Astrocyte (in vitro differentiated cells and primary cell): ENCODE measurements around the gene TRAPPC12. TPM values are rescaled to one million over a fixed set of nuclear protein-coding genes. Genes with fewer than 3 reads are reported as not detected.
"Not testable (repeated sequence)": the region's sequence is repeated elsewhere in the genome, so short reads cannot be mapped to it uniquely, and the experiment has no call there.

Experiments used
- DNase-seq: peaks from one replicate; pipeline ENCODE4 v3.0.0-alpha.2; 2010; ENCODE audit warnings: low read depth
- FAIRE-seq: peaks from 2 replicates; lab custom pipeline; 2011; peaks lifted over from hg19 to GRCh38; lab: Jason Lieb, UNC
- H2AFZ ChIP-seq: 2 replicates; pipeline ENCODE4 v1.6.0; 2012; ENCODE audit warnings: low read depth, low read length, inconsistent platforms
- H3K27ac ChIP-seq: 2 replicates; pipeline ENCODE4 v1.5.1; 2011; ENCODE audit warnings: low read depth, low read length, inconsistent platforms
- H3K27me3 ChIP-seq: 2 replicates; pipeline ENCODE4 v1.6.0; 2011; ENCODE audit warnings: low read length, inconsistent platforms; ENCODE audit not compliant: insufficient read depth
- H3K36me3 ChIP-seq: 2 replicates; pipeline ENCODE4 v1.5.1; 2011; ENCODE audit warnings: low read length, inconsistent platforms; ENCODE audit not compliant: insufficient read depth
- H3K4me1 ChIP-seq: 2 replicates; pipeline ENCODE4 v1.5.1; 2011; ENCODE audit warnings: low read length, inconsistent platforms; ENCODE audit not compliant: insufficient read depth
- H3K4me2 ChIP-seq: 2 replicates; pipeline ENCODE4 v1.6.0; 2012; ENCODE audit warnings: low read length, inconsistent platforms
- H3K4me3 ChIP-seq: 2 replicates; pipeline ENCODE4 v1.5.1; 2011; ENCODE audit warnings: low read depth, mild to moderate bottlenecking, low read length, inconsistent platforms; ENCODE audit not compliant: insufficient read depth
- H3K79me2 ChIP-seq: 2 replicates; pipeline ENCODE4 v1.6.0; 2012; ENCODE audit warnings: mild to moderate bottlenecking, low read length, inconsistent platforms; ENCODE audit not compliant: insufficient read depth
- H3K9ac ChIP-seq: 2 replicates; pipeline ENCODE4 v1.6.0; 2012; ENCODE audit warnings: mild to moderate bottlenecking, low read length, inconsistent platforms
- H3K9me3 ChIP-seq: 2 replicates; pipeline ENCODE4 v1.5.1; 2012; ENCODE audit warnings: low read depth, mild to moderate bottlenecking, low read length, inconsistent platforms; ENCODE audit not compliant: insufficient read depth
- H4K20me1 ChIP-seq: 2 replicates; pipeline ENCODE4 v1.6.0; 2012; ENCODE audit warnings: low read length, inconsistent platforms; ENCODE audit not compliant: insufficient read depth
- H3K27ac Mint-ChIP-seq: one replicate; pipeline ENCODE4 v1.8.0; 2021; ENCODE audit warnings: mild to moderate bottlenecking, mixed read lengths; ENCODE audit not compliant: unreplicated experiment
- H3K27me3 Mint-ChIP-seq: one replicate; pipeline ENCODE4 v1.8.0; 2021; ENCODE audit warnings: low read depth, mixed read lengths; ENCODE audit not compliant: unreplicated experiment
- H3K36me3 Mint-ChIP-seq: one replicate; pipeline ENCODE4 v1.8.0; 2021; ENCODE audit warnings: low read depth, mixed read lengths; ENCODE audit not compliant: unreplicated experiment
- H3K4me1 Mint-ChIP-seq: one replicate; pipeline ENCODE4 v1.8.0; 2021; ENCODE audit warnings: low read depth, mixed read lengths; ENCODE audit not compliant: unreplicated experiment
- H3K4me3 Mint-ChIP-seq: one replicate; pipeline ENCODE4 v1.8.0; 2021; ENCODE audit warnings: mild to moderate bottlenecking, moderate library complexity, mixed read lengths; ENCODE audit not compliant: unreplicated experiment
- H3K9me3 Mint-ChIP-seq: one replicate; pipeline ENCODE4 v1.8.0; 2021; ENCODE audit warnings: mild to moderate bottlenecking, mixed read lengths; ENCODE audit not compliant: unreplicated experiment
- CTCF ChIP-seq: IDR thresholded peaks from 2 replicates; pipeline ENCODE4 v1.5.1; 2011; ENCODE audit warnings: low read depth, mild to moderate bottlenecking, inconsistent platforms, low read length, moderate library complexity; ENCODE audit not compliant: insufficient read depth
- EZH2 ChIP-seq: IDR thresholded peaks from 2 replicates; pipeline ENCODE4 v1.6.1; 2012; ENCODE audit warnings: mild to moderate bottlenecking, low read length, inconsistent platforms; ENCODE audit not compliant: insufficient read depth
- total RNA-seq: library from RNA; stranded (reverse); gene quantifications from 2 replicates; pipeline ENCODE4 v1.2.1, GENCODE V29; 2021

The TRAPPC12 gene
- total RNA-seq, 1 donor from 2014 or later, result 62.1 TPM

GRCh38 chr2:3512086-3512485, 132.6 kb downstream of the TRAPPC12 start:
- H3K79me2 ChIP-seq, result peaks cover 10% of the 10 kb centered on the region
- peak; percentile 57 for DNase-seq
- H3K4me1 Mint-ChIP-seq, result no peaks in the 10 kb centered on the region
- H3K27me3 Mint-ChIP-seq, result no peaks in the 10 kb centered on the region
- H3K4me1 ChIP-seq, result no peaks in the 10 kb centered on the region
- peaks cover 32% of the 10 kb centered on the region for H3K36me3 Mint-ChIP-seq
- H3K36me3 ChIP-seq, result peaks cover 18% of the 10 kb centered on the region
- no peak overlapping the region for H3K4me2 ChIP-seq
- no peaks in the 10 kb centered on the region for H3K9me3 ChIP-seq
- no peaks in the 10 kb centered on the region for H4K20me1 ChIP-seq
- H3K4me3 ChIP-seq, result no peak overlapping the region
- no peak overlapping the region for H3K4me3 Mint-ChIP-seq
- no peak overlapping the region for H3K9ac ChIP-seq
- peaks cover 11% of the 10 kb centered on the region for H3K9me3 Mint-ChIP-seq
- H3K27ac Mint-ChIP-seq, result no peak overlapping the region
- H3K27ac ChIP-seq, result no peak overlapping the region
- H2AFZ ChIP-seq, result no peak overlapping the region
- no peak for FAIRE-seq
- TF ChIP-seq EZH2 (no peak), CTCF (no peak)
- H3K27me3 ChIP-seq, result no peaks in the 10 kb centered on the region

GRCh38 chr2:3513026-3513810, 133.7 kb downstream of the TRAPPC12 start:
- H3K4me2 ChIP-seq, result no peak overlapping the region
- no peaks in the 10 kb centered on the region for H3K4me1 ChIP-seq
- Mint-ChIP-seq H3K4me3 (no peak overlapping the region), H3K27me3 (no peaks in the 10 kb centered on the region), H3K36me3 (peaks cover 25% of the 10 kb centered on the region), H3K4me1 (peaks cover 3% of the 10 kb centered on the region), H3K9me3 (peaks cover 9% of the 10 kb centered on the region), H3K27ac (no peak overlapping the region)
- H3K27me3 ChIP-seq, result no peaks in the 10 kb centered on the region
- no peaks in the 10 kb centered on the region for H3K9me3 ChIP-seq
- no peaks in the 10 kb centered on the region for H4K20me1 ChIP-seq
- H3K79me2 ChIP-seq, result peaks cover 21% of the 10 kb centered on the region
- FAIRE-seq (no peak), DNase-seq (no peak)
- H3K36me3 ChIP-seq, result peaks cover 18% of the 10 kb centered on the region
- H3K4me3 ChIP-seq, result no peak overlapping the region
- no peak overlapping the region for H3K9ac ChIP-seq
- no peak overlapping the region for H2AFZ ChIP-seq
- H3K27ac ChIP-seq, result no peak overlapping the region
- TF ChIP-seq EZH2, result no peak
- TF ChIP-seq CTCF, result no peak

GRCh38 chr2:3515438-3515837, 135.9 kb downstream of the TRAPPC12 start:
- not testable (repeated sequence) for H3K4me3 Mint-ChIP-seq, H3K27me3 Mint-ChIP-seq

More at GRCh38 chr2:3515438-3515837, 135.9 kb downstream of the TRAPPC12 start:
- H3K4me1 ChIP-seq, H3K27me3 ChIP-seq, H3K4me1 Mint-ChIP-seq, FAIRE-seq, H3K4me3 ChIP-seq, H3K27ac Mint-ChIP-seq, H3K9me3 ChIP-seq, H3K4me2 ChIP-seq, H3K27ac ChIP-seq, DNase-seq, H3K9me3 Mint-ChIP-seq, H4K20me1 ChIP-seq, H3K9ac ChIP-seq, H2AFZ ChIP-seq: not testable (repeated sequence)
- Histone ChIP-seq H3K79me2 (peaks cover 19% of the 10 kb centered on the region), H3K36me3 (peaks cover 18% of the 10 kb centered on the region)
- H3K36me3 Mint-ChIP-seq, result peaks cover 19% of the 10 kb centered on the region
